B cell (primary cell): ENCODE data around the gene PRDM9. TPM values are rescaled to one million over a fixed set of nuclear protein-coding genes. Genes with fewer than 3 reads are reported as not detected.

Experiments used
- ATAC-seq: fragments of 200-7000 bp; cut with Tn5 transposase; one replicate; pipeline ENCODE4 v1.10.0; 2021; ENCODE audit warnings: low read depth, mild to moderate bottlenecking, moderate number of reproducible peaks, moderate library complexity
- CTCF ChIA-PET: fragments of 350-600 bp; sonication (Branson Sonifier 250); formaldehyde crosslinking; loops from one replicate; lab custom pipeline; 2021; ENCODE audit warnings: antibody characterized with exemption, inconsistent platforms; lab: Charles Lee
- POLR2A ChIA-PET: fragments of 350-600 bp; sonication (Branson Sonifier 250); formaldehyde crosslinking; loops from one replicate; lab custom pipeline; 2021; ENCODE audit warnings: antibody characterized with exemption; lab: Charles Lee
- DNase-seq: peaks from one replicate; pipeline ENCODE4 v3.0.0; 2013
- H2AFZ ChIP-seq: 2 replicates; pipeline ENCODE4 v1.6.1; 2012; ENCODE audit warnings: mild to moderate bottlenecking, low read depth, low read length; ENCODE audit not compliant: insufficient read depth, poor library complexity, severe bottlenecking
- H3K27ac ChIP-seq, 2 donors: 1 replicate in 1 of 2; 2 replicates in 1 of 2; pipeline ENCODE4 v1.5.1; 2012 to 2013; ENCODE audit warnings: low read length in 2 of 2, mild to moderate bottlenecking in 2 of 2, moderate library complexity in 1 of 2
- H3K27me3 ChIP-seq, 4 experiments: fragments of 200-600 bp in 1 of 4; sonication (generic) in 1 of 4; replicated peaks in 1 of 4; 1 replicate in 2 of 4; 2 replicates in 2 of 4; pipeline versions ENCODE4 v1.6.1 to v1.7.0; 2013 to 2016; ENCODE audit warnings: low read length in 3 of 4, mild to moderate bottlenecking in 2 of 4, mixed read lengths in 1 of 4, moderate library complexity in 1 of 4; ENCODE audit not compliant: insufficient read depth in 4 of 4, control insufficient read depth in 3 of 4; ENCODE audit errors: control extremely low read depth in 1 of 4
- H3K36me3 ChIP-seq, 2 experiments: replicated peaks in 1 of 2; 1 replicate in 1 of 2; 2 replicates in 1 of 2; pipeline versions ENCODE4 v1.6.1 to v1.7.1; 2013; ENCODE audit warnings: low read length in 1 of 2; ENCODE audit not compliant: insufficient read depth in 2 of 2, control insufficient read depth in 1 of 2; ENCODE audit errors: control extremely low read depth in 1 of 2, extremely low read depth in 1 of 2
- H3K4me1 ChIP-seq, 2 donors: fragments of 200-600 bp in 1 of 2; sonication (generic) in 1 of 2; 1 replicate in 1 of 2; 2 replicates in 1 of 2; pipeline versions ENCODE4 v1.5.1 to v1.6.1; 2013 to 2017; ENCODE audit warnings: low read length in 2 of 2; ENCODE audit not compliant: control insufficient read depth in 2 of 2, insufficient read depth in 2 of 2
- H3K4me2 ChIP-seq: replicated peaks from 2 replicates; pipeline ENCODE3; 2012; ENCODE audit warnings: mild to moderate bottlenecking, low read depth, low read length; ENCODE audit not compliant: poor library complexity, severe bottlenecking
- H3K4me3 ChIP-seq, 5 experiments: fragments of 200-600 bp in 1 of 5; sonication (generic) in 1 of 5; 1 replicate in 3 of 5; 2 replicates in 2 of 5; pipeline versions ENCODE4 v1.5.1 to v1.7.0; 2011 to 2016; ENCODE audit warnings: low read length in 4 of 5, mild to moderate bottlenecking in 4 of 5, low read depth in 2 of 5, control low read depth in 1 of 5, moderate library complexity in 1 of 5; ENCODE audit not compliant: insufficient read depth in 1 of 5; ENCODE audit errors: control extremely low read depth in 1 of 5, extremely low read depth in 1 of 5
- H3K79me2 ChIP-seq: fragments of 200-600 bp; sonication (generic); one replicate; pipeline ENCODE4 v1.6.0; 2016; ENCODE audit warnings: low read length; ENCODE audit not compliant: control insufficient read depth, insufficient read depth
- H3K9ac ChIP-seq: fragments of 200-600 bp; sonication (generic); 2 replicates; pipeline ENCODE4 v1.6.1; 2017; ENCODE audit warnings: mild to moderate bottlenecking, low read length, moderate library complexity
- H3K9me3 ChIP-seq, 3 donors: one replicate each; pipeline versions ENCODE4 v1.6.1 to v1.7.1; 2013; ENCODE audit warnings: low read length in 2 of 3; ENCODE audit not compliant: control insufficient read depth in 2 of 3, insufficient read depth in 1 of 3; ENCODE audit errors: control extremely low read depth in 1 of 3
- H4K20me1 ChIP-seq: 2 replicates; pipeline ENCODE4 v1.6.0; 2012; ENCODE audit warnings: mild to moderate bottlenecking, low read length; ENCODE audit not compliant: insufficient read depth, control insufficient read depth, poor library complexity, severe bottlenecking
- H3K27ac Mint-ChIP-seq: one replicate; pipeline ENCODE4 v1.8.0; 2021; ENCODE audit warnings: mixed read lengths
- H3K27me3 Mint-ChIP-seq: one replicate; pipeline ENCODE4 v1.8.0; 2021; ENCODE audit warnings: mixed read lengths
- H3K4me1 Mint-ChIP-seq: one replicate; pipeline ENCODE4 v1.8.0; 2021; ENCODE audit warnings: mixed read lengths
- H3K4me3 Mint-ChIP-seq: one replicate; pipeline ENCODE4 v1.8.0; 2021; ENCODE audit warnings: mixed read lengths
- H3K9me3 Mint-ChIP-seq: one replicate; pipeline ENCODE4 v1.8.0; 2022; ENCODE audit warnings: mixed read lengths; ENCODE audit not compliant: insufficient read depth
- CTCF ChIP-seq: fragments of 200-600 bp; IDR thresholded peaks from one replicate; pipeline ENCODE4 v1.8.0; 2022; ENCODE audit warnings: antibody characterized with exemption, mild to moderate bottlenecking
- EZH2 ChIP-seq: IDR thresholded peaks from 2 replicates; pipeline ENCODE4 v1.6.1; 2012; ENCODE audit warnings: borderline replicate concordance, low read depth, mild to moderate bottlenecking, moderate library complexity, low read length; ENCODE audit not compliant: insufficient read depth, poor library complexity, severe bottlenecking
- WGBS: methylation state at CpG from one replicate; pipeline ENCODE4 v1.1.5; 2013; ENCODE audit warnings: missing lambda C conversion rate; ENCODE audit not compliant: insufficient coverage; 5-methylcytosine and 5-hydroxymethylcytosine counted together
- intact Hi-C: fragments of 100-400 bp; cut with micrococcal nuclease; formaldehyde crosslinking; loops from one replicate; pipeline ENCODE4 v1.10.0; 2022
- polyA plus RNA-seq: library from polyadenylated mRNA; depleted of rRNA; stranded (reverse); fragments of >200 nt; gene quantifications from 2 replicates; pipeline ENCODE4 v1.2.3, GENCODE V29; 2012
- total RNA-seq, 2 donors: library from RNA; stranded (reverse); fragments of 120-200 nt in 1 of 2; gene quantifications; 1 replicate in 1 of 2; 2 replicates in 1 of 2; pipeline versions ENCODE4 v1.2.3 to v1.2.4, GENCODE V29; 2013 to 2022

The PRDM9 gene
- total and polyA plus RNA-seq, 2 donors (not counting 1 experiment from before 2014, with no cell fraction given) = not detected

GRCh38 chr5:23530571-23530970, 23.2 kb downstream of the PRDM9 start:
- no peak overlapping the region for H3K4me2 ChIP-seq
- no peaks in the 10 kb centered on the region for H3K79me2 ChIP-seq
- H3K4me1 ChIP-seq = no peaks in the 10 kb centered on the region
- H3K4me3 ChIP-seq = no peak overlapping the region
- H3K27me3 ChIP-seq = no peaks in the 10 kb centered on the region
- no peaks in the 10 kb centered on the region for H3K4me1 Mint-ChIP-seq
- ChIA-PET POLR2A (no interaction called here), CTCF (no interaction called here)
- H3K9me3 Mint-ChIP-seq = no peaks in the 10 kb centered on the region
- TF ChIP-seq CTCF (no peak), EZH2 (no peak)
- ATAC-seq (no peak), DNase-seq (no peak)
- H3K9me3 ChIP-seq = peaks cover 0 to 5% (median 0%) of the 10 kb centered on the region in 3 donors
- no peaks in the 10 kb centered on the region for H4K20me1 ChIP-seq
- intact Hi-C loops = no loop called here
- H3K27me3 Mint-ChIP-seq = no peaks in the 10 kb centered on the region
- no peak overlapping the region for H3K4me3 Mint-ChIP-seq
- no peak overlapping the region for H2AFZ ChIP-seq
- no peak overlapping the region for H3K9ac ChIP-seq
- H3K27ac Mint-ChIP-seq = no peak overlapping the region
- H3K36me3 ChIP-seq = no peaks in the 10 kb centered on the region
- no peak overlapping the region for H3K27ac ChIP-seq

- no peaks in the 10 kb centered on the region for H3K27me3 ChIP-seq
- ChIA-PET POLR2A (no interaction called here), CTCF (no interaction called here)
- no peaks in the 10 kb centered on the region for H3K79me2 ChIP-seq
- Mint-ChIP-seq H3K9me3 (no peaks in the 10 kb centered on the region), H3K4me1 (no peaks in the 10 kb centered on the region), H3K4me3 (no peak overlapping the region), H3K27me3 (no peaks in the 10 kb centered on the region), H3K27ac (no peak overlapping the region)
- DNase-seq (no peak), ATAC-seq (no peak)
- H4K20me1 ChIP-seq = no peaks in the 10 kb centered on the region
- no peak overlapping the region for H3K4me2 ChIP-seq
- H3K36me3 ChIP-seq = no peaks in the 10 kb centered on the region
- no peak overlapping the region for H3K4me3 ChIP-seq
- whole genome bisulfite sequencing = 100% methylated on average over 1 of the region's 4 CpGs
- no peaks in the 10 kb centered on the region for H3K9me3 ChIP-seq
- intact Hi-C loops = no loop called here
- no peak overlapping the region for H2AFZ ChIP-seq
- no peak overlapping the region for H3K9ac ChIP-seq
- no peak overlapping the region for H3K27ac ChIP-seq
- no peaks in the 10 kb centered on the region for H3K4me1 ChIP-seq
- no peak for TF ChIP-seq EZH2
- TF ChIP-seq CTCF = no peak
Observed at GRCh38 chr5:23571059-23571458, 63.6 kb downstream of the PRDM9 start.
